ENCODE results near the gene NXPH3.

Gene NXPH3

GRCh38 chr17:49621946-49622529 lies 46.4 kb downstream of the NXPH3 start:
- Histone ChIP-seq H3K36me3 (ENCODE audit: control insufficient read depth in 2 of 2, insufficient read depth in 2 of 2, low read length in 2 of 2) (peaks cover 39 to 48% of the 10 kb centered on the region in 2 donors), H3K4me3 (ENCODE audit: low read length in 2 of 2) (no peak overlapping the region), H3K4me1 (ENCODE audit: control insufficient read depth in 2 of 2, insufficient read depth in 2 of 2, low read length in 2 of 2) (peaks cover 0 to 4% of the 10 kb centered on the region in 2 donors), H3K9ac (ENCODE audit: low read depth in 1 of 2, low read length in 2 of 2) (no peak overlapping the region), H3K27ac (ENCODE audit: low read depth in 2 of 2, low read length in 2 of 2) (no peak overlapping the region), H3K27me3 (ENCODE audit: control insufficient read depth in 2 of 2, insufficient read depth in 2 of 2, low read length in 2 of 2) (no peaks in the 10 kb centered on the region), H3K9me3 (ENCODE audit: control insufficient read depth in 2 of 2, low read length in 2 of 2) (no peaks in the 10 kb centered on the region)

- Histone ChIP-seq H3K36me3 (ENCODE audit: control insufficient read depth in 2 of 2, insufficient read depth in 2 of 2, low read length in 2 of 2) (peaks cover 22 to 23% of the 10 kb centered on the region in 2 donors), H3K27ac (ENCODE audit: low read depth in 2 of 2, low read length in 2 of 2) (no peak overlapping the region), H3K9ac (ENCODE audit: low read depth in 1 of 2, low read length in 2 of 2) (no peak overlapping the region), H3K4me1 (ENCODE audit: control insufficient read depth in 2 of 2, insufficient read depth in 2 of 2, low read length in 2 of 2) (no peaks in the 10 kb centered on the region), H3K27me3 (ENCODE audit: control insufficient read depth in 2 of 2, insufficient read depth in 2 of 2, low read length in 2 of 2) (no peaks in the 10 kb centered on the region), H3K4me3 (ENCODE audit: low read length in 2 of 2) (no peak overlapping the region), H3K9me3 (ENCODE audit: control insufficient read depth in 2 of 2, low read length in 2 of 2) (no peaks in the 10 kb centered on the region)
Observed at GRCh38 chr17:49624896-49625295, 49.2 kb downstream of the NXPH3 start.

- Histone ChIP-seq H3K27me3 (ENCODE audit: control insufficient read depth in 2 of 2, insufficient read depth in 2 of 2, low read length in 2 of 2) (no peaks in the 10 kb centered on the region), H3K27ac (ENCODE audit: low read depth in 2 of 2, low read length in 2 of 2) (no peak overlapping the region), H3K4me3 (ENCODE audit: low read length in 2 of 2) (no peak overlapping the region), H3K9ac (ENCODE audit: low read depth in 1 of 2, low read length in 2 of 2) (no peak overlapping the region), H3K4me1 (ENCODE audit: control insufficient read depth in 2 of 2, insufficient read depth in 2 of 2, low read length in 2 of 2) (no peaks in the 10 kb centered on the region), H3K36me3 (ENCODE audit: control insufficient read depth in 2 of 2, insufficient read depth in 2 of 2, low read length in 2 of 2) (no peaks in the 10 kb centered on the region), H3K9me3 (ENCODE audit: control insufficient read depth in 2 of 2, low read length in 2 of 2) (no peaks in the 10 kb centered on the region)
Observed at GRCh38 chr17:49629447-49629846, 53.8 kb downstream of the NXPH3 start.

- H3K9me3 ChIP-seq (ENCODE audit: control insufficient read depth in 2 of 2, low read length in 2 of 2): no peaks in the 10 kb centered on the region
- H3K27ac ChIP-seq (ENCODE audit: low read depth in 2 of 2, low read length in 2 of 2): no peak overlapping the region
- no peaks in the 10 kb centered on the region for H3K4me1 ChIP-seq (ENCODE audit: control insufficient read depth in 2 of 2, insufficient read depth in 2 of 2, low read length in 2 of 2)
- H3K4me3 ChIP-seq (ENCODE audit: low read length in 2 of 2): no peak overlapping the region
- H3K9ac ChIP-seq (ENCODE audit: low read depth in 1 of 2, low read length in 2 of 2): no peak overlapping the region
- H3K27me3 ChIP-seq (ENCODE audit: control insufficient read depth in 2 of 2, insufficient read depth in 2 of 2, low read length in 2 of 2): no peaks in the 10 kb centered on the region
- H3K36me3 ChIP-seq (ENCODE audit: control insufficient read depth in 2 of 2, insufficient read depth in 2 of 2, low read length in 2 of 2): no peaks in the 10 kb centered on the region
Observed at GRCh38 chr17:49630113-49630900, 54.6 kb downstream of the NXPH3 start.

- no peaks in the 10 kb centered on the region for H3K4me1 ChIP-seq (ENCODE audit: control insufficient read depth in 2 of 2, insufficient read depth in 2 of 2, low read length in 2 of 2)
- no peak overlapping the region for H3K27ac ChIP-seq (ENCODE audit: low read depth in 2 of 2, low read length in 2 of 2)
- H3K36me3 ChIP-seq (ENCODE audit: control insufficient read depth in 2 of 2, insufficient read depth in 2 of 2, low read length in 2 of 2): no peaks in the 10 kb centered on the region
- H3K9me3 ChIP-seq (ENCODE audit: control insufficient read depth in 2 of 2, low read length in 2 of 2): no peaks in the 10 kb centered on the region
- no peak overlapping the region for H3K4me3 ChIP-seq (ENCODE audit: low read length in 2 of 2)
- no peaks in the 10 kb centered on the region for H3K27me3 ChIP-seq (ENCODE audit: control insufficient read depth in 2 of 2, insufficient read depth in 2 of 2, low read length in 2 of 2)
- H3K9ac ChIP-seq (ENCODE audit: low read depth in 1 of 2, low read length in 2 of 2): no peak overlapping the region
Observed at GRCh38 chr17:49631496-49631895, 55.8 kb downstream of the NXPH3 start.

Measured in mucosa of rectum (tissue), 2 donors.